Transverse colon (tissue), 3 donors: ENCODE results near the gene LDHAL6B.

Experiments used
- POLR2A ChIP-seq: fragments of 450-650 bp; IDR thresholded peaks from one replicate; pipeline ENCODE4 v1.6.1; 2016; ENCODE audit warnings: antibody characterized with exemption, mild to moderate bottlenecking, moderate library complexity
- POLR2AphosphoS5 ChIP-seq, 3 donors: sonication (generic); formaldehyde crosslinking; IDR thresholded peaks; one replicate each; pipeline ENCODE4 v1.6.1; 2016; ENCODE audit warnings: antibody characterized with exemption in 3 of 3

DNA sequence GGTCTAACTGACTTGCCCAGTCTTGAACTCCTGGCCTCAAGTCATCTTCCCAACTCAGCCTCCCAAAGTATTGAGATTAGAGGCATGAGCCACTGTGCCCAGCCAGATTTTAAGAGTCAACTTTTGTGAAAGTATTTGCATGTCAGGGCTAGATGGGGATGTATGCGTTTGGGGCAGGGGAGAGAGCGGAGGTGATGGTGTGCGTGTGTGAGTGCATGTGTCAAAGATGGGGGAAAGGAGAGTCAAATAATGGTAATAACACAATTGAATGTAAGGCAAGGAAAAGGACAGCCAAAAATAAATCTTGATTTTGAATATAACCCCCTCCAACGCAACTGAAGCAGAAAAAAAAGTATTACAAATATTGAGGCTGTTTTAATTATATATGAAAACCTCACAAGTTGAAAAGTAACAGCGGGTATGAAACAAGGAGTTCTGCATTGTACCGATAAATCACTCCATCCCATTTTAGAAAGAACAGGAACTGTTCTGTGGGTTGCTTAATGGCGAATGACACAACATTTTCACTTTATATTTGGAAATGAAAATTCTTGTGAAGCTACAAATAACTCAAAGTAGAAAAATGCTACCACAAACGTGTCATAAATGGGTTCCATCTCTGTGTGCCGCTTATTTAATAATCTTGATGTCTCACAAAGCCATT is 29.9 kb upstream of the LDHAL6B start:
- TF ChIP-seq POLR2AphosphoS5 (IDR thresholded peaks at IDR 0.05) (no peak), POLR2A (no peak)
